BE2C (cell line): ENCODE measurements around the gene CDHR3.

Experiments
- DNase-seq: peaks from one replicate; pipeline ENCODE4 v3.0.0-alpha.2; 2020
- H3K27me3 ChIP-seq: fragments of 250-450 bp; sonication (Bioruptor Pico); 2 replicates; pipeline ENCODE4 v1.5.1; 2020; ENCODE audit warnings: mild to moderate bottlenecking
- H3K36me3 ChIP-seq: fragments of 250-450 bp; sonication (Bioruptor Pico); 2 replicates; pipeline ENCODE4 v1.5.1; 2020; ENCODE audit warnings: mild to moderate bottlenecking
- H3K4me1 ChIP-seq: fragments of 250-450 bp; sonication (Bioruptor Pico); 2 replicates; pipeline ENCODE4 v1.5.1; 2020
- H3K4me3 ChIP-seq: 2 replicates; pipeline ENCODE4 v1.5.1; 2011; ENCODE audit warnings: low read depth, low read length
- H3K9me3 ChIP-seq: fragments of 250-450 bp; sonication (Bioruptor Pico); 2 replicates; pipeline ENCODE4 v1.5.1; 2020
- TF ChIP-seq, protein P1 (sequence below): IDR thresholded peaks from 2 replicates; pipeline ENCODE4 v1.5.1; 2012; ENCODE audit warnings: mild to moderate bottlenecking, low read depth, low read length

The CDHR3 gene

DNA sequence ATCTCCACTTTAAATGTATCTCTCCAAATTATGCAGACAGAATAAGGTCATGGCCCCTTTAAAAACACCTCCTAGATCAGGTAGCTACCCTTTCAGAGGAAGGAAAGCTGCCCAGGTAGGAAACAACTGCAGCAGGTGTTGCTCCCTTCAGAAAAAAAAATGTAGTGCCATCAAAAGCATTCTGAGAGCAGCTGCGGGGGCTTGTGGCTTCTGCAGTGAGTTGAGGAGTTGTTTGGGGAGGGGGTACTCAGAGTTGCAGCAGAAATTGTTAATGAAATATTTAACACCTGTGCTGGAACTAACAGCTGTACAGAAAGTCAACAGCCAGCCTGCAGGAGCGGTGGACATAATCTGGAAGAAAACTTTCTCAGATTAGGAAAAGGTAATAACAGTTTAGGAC lies 24.0 kb downstream of the CDHR3 start:
- DNase-seq = no peak
- Histone ChIP-seq H3K27me3 (no peaks in the 10 kb centered on the region), H3K36me3 (no peaks in the 10 kb centered on the region), H3K9me3 (no peaks in the 10 kb centered on the region), H3K4me1 (peaks cover 4% of the 10 kb centered on the region), H3K4me3 (no peak overlapping the region)
- TF ChIP-seq, protein P1, sequence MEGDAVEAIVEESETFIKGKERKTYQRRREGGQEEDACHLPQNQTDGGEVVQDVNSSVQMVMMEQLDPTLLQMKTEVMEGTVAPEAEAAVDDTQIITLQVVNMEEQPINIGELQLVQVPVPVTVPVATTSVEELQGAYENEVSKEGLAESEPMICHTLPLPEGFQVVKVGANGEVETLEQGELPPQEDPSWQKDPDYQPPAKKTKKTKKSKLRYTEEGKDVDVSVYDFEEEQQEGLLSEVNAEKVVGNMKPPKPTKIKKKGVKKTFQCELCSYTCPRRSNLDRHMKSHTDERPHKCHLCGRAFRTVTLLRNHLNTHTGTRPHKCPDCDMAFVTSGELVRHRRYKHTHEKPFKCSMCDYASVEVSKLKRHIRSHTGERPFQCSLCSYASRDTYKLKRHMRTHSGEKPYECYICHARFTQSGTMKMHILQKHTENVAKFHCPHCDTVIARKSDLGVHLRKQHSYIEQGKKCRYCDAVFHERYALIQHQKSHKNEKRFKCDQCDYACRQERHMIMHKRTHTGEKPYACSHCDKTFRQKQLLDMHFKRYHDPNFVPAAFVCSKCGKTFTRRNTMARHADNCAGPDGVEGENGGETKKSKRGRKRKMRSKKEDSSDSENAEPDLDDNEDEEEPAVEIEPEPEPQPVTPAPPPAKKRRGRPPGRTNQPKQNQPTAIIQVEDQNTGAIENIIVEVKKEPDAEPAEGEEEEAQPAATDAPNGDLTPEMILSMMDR = no peak

DNA sequence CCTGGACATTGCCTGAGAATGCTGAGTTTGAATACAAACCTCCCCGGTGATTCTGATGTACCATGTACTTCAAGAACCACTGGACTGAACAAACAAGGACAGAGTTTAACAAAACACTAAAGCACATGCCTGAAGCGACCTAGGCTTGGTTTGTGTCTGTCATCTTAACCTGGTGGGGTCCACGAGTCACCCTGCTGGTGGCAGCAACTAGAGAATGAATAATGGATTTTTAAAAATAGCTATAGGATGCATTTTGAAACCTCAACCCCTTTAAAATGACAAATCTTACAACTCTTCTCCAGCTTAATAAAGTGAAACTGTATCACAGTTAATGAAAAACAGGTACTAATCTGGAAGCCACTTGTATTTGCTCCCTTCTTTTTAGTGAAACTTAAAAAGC lies 25.2 kb downstream of the CDHR3 start:
- TF ChIP-seq, protein P1 = no peak
- Histone ChIP-seq H3K27me3 (no peaks in the 10 kb centered on the region), H3K36me3 (no peaks in the 10 kb centered on the region), H3K9me3 (no peaks in the 10 kb centered on the region), H3K4me3 (no peak overlapping the region), H3K4me1 (peaks cover 4% of the 10 kb centered on the region)
- no peak for DNase-seq

DNA sequence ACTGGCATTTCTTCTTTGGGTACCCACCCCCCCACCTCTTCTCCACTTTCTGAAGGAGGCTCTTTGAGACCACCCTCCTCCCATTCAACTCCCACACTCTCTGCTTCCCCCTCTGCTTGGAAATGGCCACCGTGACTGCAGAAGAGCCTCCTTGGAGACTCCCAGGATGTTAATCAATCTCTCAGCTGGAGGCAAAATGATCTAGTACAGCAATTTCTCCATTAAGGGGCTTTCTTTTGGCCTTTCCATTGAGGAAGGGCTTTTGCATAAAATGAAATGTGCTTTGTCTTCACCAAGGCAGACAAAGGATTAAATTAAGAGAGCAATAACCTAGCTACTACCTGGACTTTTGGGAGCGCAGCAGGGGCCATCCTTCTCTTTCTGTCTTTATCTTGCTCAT lies 26.1 kb downstream of the CDHR3 start:
- H3K4me1 ChIP-seq = peaks cover 4% of the 10 kb centered on the region
- no peak overlapping the region for H3K4me3 ChIP-seq
- no peaks in the 10 kb centered on the region for H3K9me3 ChIP-seq
- no peaks in the 10 kb centered on the region for H3K27me3 ChIP-seq
- TF ChIP-seq, protein P1 = no peak
- H3K36me3 ChIP-seq = no peaks in the 10 kb centered on the region
- no peak for DNase-seq

- H3K9me3 ChIP-seq = no peaks in the 10 kb centered on the region
- H3K27me3 ChIP-seq = no peaks in the 10 kb centered on the region
- H3K36me3 ChIP-seq = no peaks in the 10 kb centered on the region
- no peak for DNase-seq
- H3K4me3 ChIP-seq = no peak overlapping the region
- H3K4me1 ChIP-seq = peaks cover 4% of the 10 kb centered on the region
- TF ChIP-seq, protein P1 = no peak
Observed at GRCh38 chr7:105989686-105990085, 26.6 kb downstream of the CDHR3 start.

- Histone ChIP-seq H3K27me3 (no peaks in the 10 kb centered on the region), H3K36me3 (no peaks in the 10 kb centered on the region), H3K9me3 (no peaks in the 10 kb centered on the region), H3K4me1 (peaks cover 4% of the 10 kb centered on the region), H3K4me3 (no peak overlapping the region)
- TF ChIP-seq, protein P1 = no peak
- DNase-seq = no peak
Observed at GRCh38 chr7:105990141-105990540, 27.1 kb downstream of the CDHR3 start.

GRCh38 chr7:105990727-105991453 lies 27.8 kb downstream of the CDHR3 start:
- Histone ChIP-seq H3K4me1 (peaks cover 4% of the 10 kb centered on the region), H3K9me3 (no peaks in the 10 kb centered on the region), H3K36me3 (no peaks in the 10 kb centered on the region), H3K4me3 (no peak overlapping the region), H3K27me3 (no peaks in the 10 kb centered on the region)
- DNase-seq = no peak
- TF ChIP-seq, protein P1 = peak; percentile 20; the same call in 1 of the 2 replicates
